GOT3 (cell line): ENCODE data around the gene MYL12A.

Source experiments
- DNase-seq: peaks from one replicate; lab custom pipeline; 2025; ENCODE audit warnings: mixed read lengths; lab: John Stamatoyannopoulos, UW

MYL12A gene

GRCh38 chr18:3225588-3225987, 22.0 kb upstream of the MYL12A start:
- no peak for DNase-seq

GRCh38 chr18:3226048-3226447, 21.6 kb upstream of the MYL12A start:
- no peak for DNase-seq

- no peak for DNase-seq
Measured at GRCh38 chr18:3230401-3231334, 16.9 kb upstream of the MYL12A start.

- no peak for DNase-seq
Measured at GRCh38 chr18:3233004-3233403, 14.6 kb upstream of the MYL12A start.

- DNase-seq = no peak
Measured at GRCh38 chr18:3233433-3234168, 14.0 kb upstream of the MYL12A start.

GRCh38 chr18:3234457-3234856, 13.1 kb upstream of the MYL12A start:
- DNase-seq = no peak

- DNase-seq = no peak
Measured at GRCh38 chr18:3235846-3236245, 11.8 kb upstream of the MYL12A start.

- no peak for DNase-seq
Measured at GRCh38 chr18:3236470-3236869, 11.1 kb upstream of the MYL12A start.

- no peak for DNase-seq
Measured at GRCh38 chr18:3238742-3239141, 8.9 kb upstream of the MYL12A start.

- no peak for DNase-seq
Measured at GRCh38 chr18:3245185-3245564, 2.4 kb upstream of the MYL12A start.

GRCh38 chr18:3245853-3246634, 1.6 kb upstream of the MYL12A start:
- peak; percentile 60 for DNase-seq

GRCh38 chr18:3246635-3247239, 864 bp upstream of the MYL12A start:
- no peak for DNase-seq

- no peak for DNase-seq
Measured at GRCh38 chr18:3248062-3248657, 559 bp downstream of the MYL12A start.

GRCh38 chr18:3248658-3249359, 1.2 kb downstream of the MYL12A start:
- DNase-seq = no peak

GRCh38 chr18:3250237-3251107, 2.9 kb downstream of the MYL12A start:
- no peak for DNase-seq

- no peak for DNase-seq
Measured at GRCh38 chr18:3251249-3251962, 3.8 kb downstream of the MYL12A start.

- no peak for DNase-seq
Measured at GRCh38 chr18:3251963-3252277, 4.3 kb downstream of the MYL12A start.

- DNase-seq = no peak
Measured at GRCh38 chr18:3252843-3253242, 5.2 kb downstream of the MYL12A start.

- DNase-seq = no peak
Measured at GRCh38 chr18:3254725-3255124, 7.1 kb downstream of the MYL12A start.
